DMS79 treated with DMSO at 0.1 percent for 48 hours (cell line): ENCODE measurements around the gene FAAH2.
"Not testable (repeated sequence)": the region's sequence is repeated elsewhere in the genome, so short reads cannot be mapped to it uniquely, and the experiment has no call there.

Source experiments
- DNase-seq: peaks from one replicate; lab custom pipeline; 2025; lab: John Stamatoyannopoulos, UW

FAAH2 gene

GRCh38 chrX:57380026-57380796 is 93.7 kb downstream of the FAAH2 start:
- no peak for DNase-seq

DNA sequence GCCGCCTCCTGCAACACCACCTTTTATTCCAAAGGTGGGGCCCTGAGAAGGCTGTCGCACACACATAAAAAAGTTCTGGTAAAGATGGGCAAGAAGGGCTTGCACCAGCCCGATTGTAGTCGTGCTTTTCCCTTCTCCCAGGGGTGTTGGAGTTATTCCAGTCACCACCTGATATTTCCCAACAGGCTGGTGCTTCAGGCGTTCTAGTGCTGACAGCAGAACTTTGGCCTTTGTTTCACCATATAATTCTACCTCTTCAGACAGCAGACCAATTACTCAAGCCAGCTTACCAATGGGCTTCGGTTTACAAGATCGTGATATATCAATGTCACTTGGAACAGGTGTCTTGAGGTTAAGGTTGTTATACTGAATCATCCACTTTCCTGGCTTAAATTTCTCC is 107.7 kb downstream of the FAAH2 start:
- not testable (repeated sequence) for DNase-seq

GRCh38 chrX:57403191-57403590 is 116.7 kb downstream of the FAAH2 start:
- DNase-seq = not testable (repeated sequence)

- no peak for DNase-seq
Observed at GRCh38 chrX:57406149-57406548, 119.6 kb downstream of the FAAH2 start.

DNA sequence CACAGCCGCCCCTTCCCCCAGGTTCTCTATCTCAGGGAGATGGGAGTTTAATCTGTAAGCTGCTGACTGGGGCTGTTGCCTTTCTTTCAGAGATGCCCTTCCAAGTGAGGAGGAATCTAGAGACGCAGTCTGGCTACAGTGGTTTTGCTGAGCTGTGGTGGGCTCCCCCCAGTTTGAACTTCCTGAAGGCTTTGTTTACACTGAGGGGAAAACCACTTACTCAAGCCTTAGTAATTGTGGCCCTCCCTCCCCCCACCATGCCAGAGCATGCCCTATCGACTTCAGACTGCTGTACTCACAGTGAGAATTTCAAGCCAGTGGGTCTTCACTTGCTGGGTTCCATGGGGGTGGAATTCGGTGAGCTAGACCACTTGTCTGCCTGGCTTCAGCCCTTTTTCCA is 131.3 kb downstream of the FAAH2 start:
- no peak for DNase-seq

- DNase-seq = no peak
Observed at GRCh38 chrX:57422289-57422688, 135.8 kb downstream of the FAAH2 start.

DNA sequence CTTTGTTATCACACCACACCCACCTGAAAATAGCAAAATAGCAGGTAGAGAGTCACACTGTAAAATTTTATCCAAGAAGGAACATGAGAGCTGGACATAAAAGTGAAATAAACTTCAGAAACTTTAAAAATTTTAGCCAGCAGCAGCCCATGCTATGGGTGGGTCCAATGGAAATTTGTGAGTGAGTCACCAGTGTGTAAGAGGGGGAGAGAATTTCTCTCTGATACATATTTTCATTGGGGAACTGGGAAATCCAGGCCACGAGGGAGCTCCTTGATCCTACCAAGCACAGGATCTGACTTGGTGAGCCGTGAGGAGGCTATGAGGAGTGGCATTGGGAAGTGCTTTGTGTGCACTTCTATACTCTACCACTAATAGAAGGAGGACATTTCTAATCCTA is 136.3 kb downstream of the FAAH2 start:
- no peak for DNase-seq

GRCh38 chrX:57445076-57445475 is 158.6 kb downstream of the FAAH2 start:
- no peak for DNase-seq

GRCh38 chrX:57445832-57446231 is 159.3 kb downstream of the FAAH2 start:
- no peak for DNase-seq

GRCh38 chrX:57447856-57448255 is 161.3 kb downstream of the FAAH2 start:
- no peak for DNase-seq

DNA sequence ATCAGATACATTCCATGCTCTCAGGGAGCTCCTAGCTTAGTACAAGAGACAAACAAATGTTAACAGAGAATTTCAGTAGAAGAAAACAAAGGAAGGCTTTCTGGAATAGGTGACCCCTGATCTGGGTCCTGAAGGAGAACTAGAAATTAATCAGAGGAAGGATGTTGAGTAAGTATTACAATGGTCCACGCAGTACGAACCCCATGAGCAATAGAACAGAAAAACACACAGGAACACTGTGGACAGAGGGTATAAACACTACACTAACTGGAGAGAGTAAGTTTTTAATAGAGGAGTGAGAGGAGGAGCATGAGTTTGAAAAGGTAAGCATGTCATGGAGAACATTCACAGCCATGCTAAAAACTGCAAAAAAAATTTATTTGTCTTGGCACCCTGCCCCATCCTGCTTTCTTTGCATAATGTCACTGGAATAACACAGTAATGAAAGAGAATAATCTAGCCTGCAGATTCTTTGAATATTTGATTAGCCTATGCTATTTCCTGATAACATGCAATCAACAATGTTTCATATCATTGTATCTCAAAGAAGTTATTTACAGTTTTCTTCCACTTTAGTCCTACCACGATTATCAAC is 165.0 kb downstream of the FAAH2 start:
- no peak for DNase-seq

DNA sequence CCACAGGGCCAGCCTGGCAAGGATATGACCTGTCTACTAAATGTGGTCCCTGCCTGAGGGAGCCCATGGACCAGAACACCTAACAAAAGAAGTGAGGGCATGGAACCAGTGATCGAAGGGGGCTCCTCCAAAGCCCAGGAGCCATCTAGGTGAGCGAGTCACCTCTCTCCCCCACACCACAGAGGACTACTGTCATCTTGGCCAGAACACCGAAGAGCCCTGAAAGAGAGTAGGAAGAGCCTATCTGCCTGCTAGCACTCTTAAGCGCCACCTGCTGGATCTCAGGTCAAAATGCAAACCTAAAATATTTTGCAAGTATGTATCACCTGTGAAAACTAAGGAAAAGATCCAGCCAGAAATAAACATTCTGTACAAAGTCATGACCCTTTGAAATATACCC is 167.4 kb downstream of the FAAH2 start:
- DNase-seq = no peak

GRCh38 chrX:57481514-57481913 is 195.0 kb downstream of the FAAH2 start:
- DNase-seq = no peak

GRCh38 chrX:57516491-57516890 is 230.0 kb downstream of the FAAH2 start:
- no peak for DNase-seq

DNA sequence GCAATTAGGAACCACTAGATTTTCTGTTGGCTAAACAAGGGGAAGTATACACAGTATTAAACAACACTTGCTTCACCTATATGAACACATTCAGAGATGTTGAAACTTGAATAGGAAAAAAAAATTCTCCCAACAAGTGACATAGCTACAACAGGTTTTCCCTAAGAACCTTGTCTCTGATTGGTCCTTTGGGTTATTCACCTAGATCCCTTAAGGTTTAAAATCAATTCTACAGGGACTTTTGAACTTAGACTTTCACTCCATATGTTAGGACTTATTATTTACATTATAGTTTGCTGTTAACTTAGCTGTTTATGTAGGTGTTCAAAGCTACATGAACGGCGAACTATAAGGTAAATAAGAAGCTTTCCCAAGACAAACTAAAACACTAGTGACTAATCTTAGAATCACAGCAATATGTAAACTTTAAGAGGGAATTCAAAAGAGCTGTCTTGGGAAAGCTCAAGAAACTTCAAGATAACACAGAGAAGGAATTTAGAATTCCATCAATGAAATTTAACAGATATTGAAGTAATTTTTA is 233.1 kb downstream of the FAAH2 start:
- DNase-seq = no peak

- DNase-seq = no peak
Observed at GRCh38 chrX:57528670-57529255, 242.3 kb downstream of the FAAH2 start.
